MM.1S (cell line): ENCODE results near the gene UTS2R.

Source experiments
- DNase-seq: peaks from one replicate; pipeline ENCODE4 v3.0.0-alpha.2; 2015
- H2AFZ ChIP-seq: fragments of 300-600 bp; sonication (generic); 2 replicates; pipeline ENCODE4 v1.6.0; 2016; ENCODE audit warnings: antibody characterized with exemption, low read length
- H3F3A ChIP-seq: fragments of 300-600 bp; sonication (generic); 2 replicates; pipeline ENCODE4 v1.6.1; 2016; ENCODE audit warnings: mild to moderate bottlenecking, antibody characterized with exemption, low read length, moderate library complexity, mixed read lengths; ENCODE audit not compliant: insufficient read depth
- H3K27ac ChIP-seq: fragments of 300-600 bp; sonication (generic); 2 replicates; pipeline ENCODE4 v1.5.1; 2016; ENCODE audit warnings: mild to moderate bottlenecking, low read length
- H3K27me3 ChIP-seq: fragments of 300-600 bp; sonication (generic); replicated peaks from 2 replicates; pipeline ENCODE4 v1.6.0; 2016; ENCODE audit warnings: low read length; ENCODE audit not compliant: insufficient read depth
- H3K36me3 ChIP-seq: fragments of 300-600 bp; sonication (generic); replicated peaks from 2 replicates; pipeline ENCODE4 v1.6.1; 2016; ENCODE audit warnings: mild to moderate bottlenecking, low read length, mixed read lengths; ENCODE audit not compliant: insufficient read depth
- H3K4me1 ChIP-seq: fragments of 300-600 bp; sonication (generic); 2 replicates; pipeline ENCODE4 v1.6.1; 2016; ENCODE audit warnings: low read length, mixed read lengths
- H3K4me2 ChIP-seq: fragments of 300-600 bp; sonication (generic); 2 replicates; pipeline ENCODE4 v1.6.0; 2016; ENCODE audit warnings: low read depth, low read length
- H3K4me3 ChIP-seq: fragments of 300-600 bp; sonication (generic); 2 replicates; pipeline ENCODE4 v1.5.1; 2016; ENCODE audit warnings: low read length, mixed read lengths
- H3K79me2 ChIP-seq: fragments of 300-600 bp; sonication (generic); 2 replicates; pipeline ENCODE4 v1.6.1; 2016; ENCODE audit warnings: mixed run types, low read length, mixed read lengths
- H3K9ac ChIP-seq: fragments of 300-600 bp; sonication (generic); 2 replicates; pipeline ENCODE4 v1.6.1; 2016; ENCODE audit warnings: low read length, mixed read lengths
- H3K9me2 ChIP-seq: fragments of 300-600 bp; sonication (generic); replicated peaks from 2 replicates; pipeline ENCODE4 v1.6.1; 2016; ENCODE audit warnings: mild to moderate bottlenecking, low read length, mixed read lengths; ENCODE audit not compliant: insufficient read depth
- H3K9me3 ChIP-seq: fragments of 300-600 bp; sonication (generic); replicated peaks from 2 replicates; pipeline ENCODE4 v1.6.1; 2016; ENCODE audit warnings: mild to moderate bottlenecking, low read length, mixed read lengths; ENCODE audit not compliant: insufficient read depth
- H4K20me1 ChIP-seq: fragments of 300-600 bp; sonication (generic); 2 replicates; pipeline ENCODE4 v1.6.1; 2016; ENCODE audit warnings: mild to moderate bottlenecking, low read length, moderate library complexity, mixed read lengths; ENCODE audit not compliant: insufficient read depth
- EZH2 ChIP-seq: fragments of 300-600 bp; sonication (generic); optimal IDR thresholded peaks from 2 replicates; pipeline ENCODE3; 2017; ENCODE audit warnings: low read depth, mild to moderate bottlenecking, antibody characterized with exemption, low read length, mixed read lengths
- EZH2phosphoT487 ChIP-seq: fragments of 300-600 bp; sonication (generic); IDR thresholded peaks from 2 replicates; pipeline ENCODE4 v1.6.1; 2018; ENCODE audit warnings: antibody characterized with exemption, low read length
- TF ChIP-seq, protein P1 (sequence below): fragments of 300-600 bp; sonication (generic); IDR thresholded peaks from 2 replicates; pipeline ENCODE4 v1.5.1; 2016; ENCODE audit warnings: antibody characterized with exemption, low read length, mixed read lengths

UTS2R gene

DNA sequence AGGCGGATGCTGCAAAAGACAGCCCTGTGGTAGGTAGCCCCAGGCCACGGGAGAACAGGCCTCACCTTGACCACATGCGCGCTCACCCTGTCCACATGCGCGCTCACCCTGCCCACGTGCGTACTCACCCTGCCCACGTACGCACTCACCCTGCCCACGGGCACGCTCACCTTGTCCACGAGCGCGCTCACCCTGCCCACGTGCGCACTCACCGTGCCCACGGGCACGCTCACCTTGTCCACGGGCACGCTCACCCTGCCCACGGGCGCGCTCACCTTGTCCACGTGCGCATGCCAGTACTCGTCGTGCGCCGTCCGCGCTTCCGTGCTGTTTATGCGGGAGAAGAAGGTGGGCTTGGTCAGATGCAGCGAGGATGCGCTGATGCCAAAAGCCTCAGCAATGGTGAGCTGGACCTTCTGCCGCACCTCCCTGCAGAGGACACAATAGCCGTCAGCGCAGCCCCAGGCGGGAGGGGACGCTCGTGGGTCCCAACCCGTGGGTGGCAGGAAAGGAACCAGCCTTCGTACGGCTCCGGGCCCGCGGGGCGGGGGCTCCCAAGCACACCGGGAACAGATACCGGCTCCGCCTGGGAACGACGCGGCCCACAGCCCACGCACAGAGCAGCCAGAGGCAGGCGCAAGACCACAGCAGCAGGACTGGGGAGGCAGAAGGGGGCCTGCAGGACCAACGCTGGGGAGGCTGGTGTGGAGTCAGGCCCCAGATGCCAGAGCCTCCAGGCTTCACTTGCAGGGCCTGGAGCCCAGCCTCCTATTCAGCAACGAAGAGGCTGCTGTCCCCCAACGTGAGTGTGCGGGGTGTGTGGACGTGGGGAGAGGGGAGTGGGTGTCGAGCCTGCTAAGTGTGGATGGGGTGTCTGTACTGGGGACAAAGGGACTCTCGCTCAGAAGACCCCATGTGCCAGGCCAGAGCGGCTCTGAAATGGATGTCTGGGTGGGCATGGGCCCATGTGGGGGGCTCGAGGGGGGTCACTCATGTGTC is 32.4 kb downstream of the UTS2R start:
- Histone ChIP-seq H3F3A (peaks cover 25% of the 10 kb centered on the region), H3K79me2 (peaks cover 5% of the 10 kb centered on the region; the same call in 1 of the 2 replicates), H2AFZ (no peak overlapping the region), H3K36me3 (no peaks in the 10 kb centered on the region), H3K4me3 (no peak overlapping the region; the same call in 1 of the 2 replicates), H3K27me3 (no peaks in the 10 kb centered on the region), H3K9ac (peak overlapping the region; percentile 32; the same call in 1 of the 2 replicates), H3K4me1 (peaks cover 34% of the 10 kb centered on the region), H3K9me2 (no peaks in the 10 kb centered on the region), H3K4me2 (peak overlapping the region; percentile 14), H4K20me1 (no peaks in the 10 kb centered on the region), H3K9me3 (no peaks in the 10 kb centered on the region), H3K27ac (peak overlapping the region; percentile 88)
- DNase-seq: no peak
- TF ChIP-seq EZH2 (no peak), EZH2phosphoT487 (no peak)
- TF ChIP-seq, protein P1, sequence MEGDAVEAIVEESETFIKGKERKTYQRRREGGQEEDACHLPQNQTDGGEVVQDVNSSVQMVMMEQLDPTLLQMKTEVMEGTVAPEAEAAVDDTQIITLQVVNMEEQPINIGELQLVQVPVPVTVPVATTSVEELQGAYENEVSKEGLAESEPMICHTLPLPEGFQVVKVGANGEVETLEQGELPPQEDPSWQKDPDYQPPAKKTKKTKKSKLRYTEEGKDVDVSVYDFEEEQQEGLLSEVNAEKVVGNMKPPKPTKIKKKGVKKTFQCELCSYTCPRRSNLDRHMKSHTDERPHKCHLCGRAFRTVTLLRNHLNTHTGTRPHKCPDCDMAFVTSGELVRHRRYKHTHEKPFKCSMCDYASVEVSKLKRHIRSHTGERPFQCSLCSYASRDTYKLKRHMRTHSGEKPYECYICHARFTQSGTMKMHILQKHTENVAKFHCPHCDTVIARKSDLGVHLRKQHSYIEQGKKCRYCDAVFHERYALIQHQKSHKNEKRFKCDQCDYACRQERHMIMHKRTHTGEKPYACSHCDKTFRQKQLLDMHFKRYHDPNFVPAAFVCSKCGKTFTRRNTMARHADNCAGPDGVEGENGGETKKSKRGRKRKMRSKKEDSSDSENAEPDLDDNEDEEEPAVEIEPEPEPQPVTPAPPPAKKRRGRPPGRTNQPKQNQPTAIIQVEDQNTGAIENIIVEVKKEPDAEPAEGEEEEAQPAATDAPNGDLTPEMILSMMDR: no peak

DNA sequence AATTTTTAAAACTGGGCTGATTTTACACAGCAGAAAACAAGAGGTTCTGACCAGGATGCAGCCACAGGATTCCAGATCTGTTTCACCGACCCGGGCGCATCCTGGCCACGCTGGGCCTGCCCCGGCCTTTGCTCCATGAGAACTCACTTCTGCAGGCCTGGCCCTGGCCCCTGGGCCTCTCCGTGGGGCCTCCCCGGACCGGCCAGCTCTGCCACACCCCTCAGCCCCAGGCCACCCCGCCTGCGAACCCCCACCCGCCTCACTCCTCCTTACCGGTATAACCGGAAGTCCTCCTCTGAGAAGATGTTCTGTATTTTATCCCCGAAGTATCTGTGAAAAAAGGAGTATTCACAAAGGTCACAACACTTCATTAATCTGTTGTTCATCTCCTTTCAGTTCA is 33.5 kb downstream of the UTS2R start:
- Histone ChIP-seq H3K27ac (no peak overlapping the region), H3K4me2 (no peak overlapping the region), H4K20me1 (no peaks in the 10 kb centered on the region), H3K36me3 (no peaks in the 10 kb centered on the region), H2AFZ (no peak overlapping the region), H3K9me2 (no peaks in the 10 kb centered on the region), H3K79me2 (peaks cover 7% of the 10 kb centered on the region; the same call in 1 of the 2 replicates), H3K9ac (no peak overlapping the region), H3K9me3 (no peaks in the 10 kb centered on the region), H3K4me1 (peaks cover 29% of the 10 kb centered on the region), H3F3A (peaks cover 25% of the 10 kb centered on the region), H3K4me3 (no peak overlapping the region), H3K27me3 (no peaks in the 10 kb centered on the region)
- TF ChIP-seq, protein P1: no peak
- TF ChIP-seq EZH2phosphoT487: no peak
- TF ChIP-seq EZH2: no peak
- no peak for DNase-seq

DNA sequence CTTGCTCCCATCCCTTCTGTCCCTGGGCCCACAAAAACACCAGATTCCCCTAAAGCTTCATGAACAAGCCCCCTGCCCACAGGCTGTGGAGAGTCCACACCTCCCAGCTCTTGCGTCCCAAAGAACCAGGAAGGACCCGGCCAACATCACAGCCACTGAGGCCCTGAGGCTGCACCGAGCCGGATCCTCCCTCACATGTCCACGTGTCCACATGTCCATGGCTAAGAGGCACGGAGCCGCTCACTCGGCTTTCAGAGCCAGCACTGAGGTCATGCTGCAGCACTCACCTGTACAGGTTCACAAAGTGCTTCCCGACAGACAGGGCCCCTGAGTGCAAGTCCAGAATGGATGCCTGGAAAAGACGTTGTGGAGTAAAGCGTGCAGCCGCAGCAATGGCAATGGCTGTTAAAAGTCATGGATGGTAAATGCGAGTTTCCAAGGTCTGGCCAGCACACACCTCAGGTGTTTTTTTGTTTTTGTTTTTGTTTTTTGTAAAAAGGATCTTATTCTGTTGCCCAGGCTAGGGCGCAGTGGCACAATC is 34.6 kb downstream of the UTS2R start:
- H3K4me1 ChIP-seq: peaks cover 25% of the 10 kb centered on the region
- H3K79me2 ChIP-seq: peaks cover 11% of the 10 kb centered on the region; the same call in 1 of the 2 replicates
- no peak overlapping the region for H3K4me3 ChIP-seq
- H3K27me3 ChIP-seq: no peaks in the 10 kb centered on the region
- no peaks in the 10 kb centered on the region for H3K36me3 ChIP-seq
- no peaks in the 10 kb centered on the region for H3K9me2 ChIP-seq
- H3K9ac ChIP-seq: no peak overlapping the region
- H2AFZ ChIP-seq: no peak overlapping the region
- no peak overlapping the region for H3K27ac ChIP-seq
- H3K4me2 ChIP-seq: no peak overlapping the region
- H4K20me1 ChIP-seq: no peaks in the 10 kb centered on the region
- DNase-seq: no peak
- H3K9me3 ChIP-seq: no peaks in the 10 kb centered on the region
- TF ChIP-seq, protein P1: no peak
- TF ChIP-seq EZH2: no peak
- TF ChIP-seq EZH2phosphoT487: no peak
- peaks cover 20% of the 10 kb centered on the region for H3F3A ChIP-seq
